Neural cell (in vitro differentiated cells): ENCODE data around the gene CLDN4. TPM values are rescaled to one million over a fixed set of nuclear protein-coding genes. Genes with fewer than 3 reads are reported as not detected.

Experiments
- H2AFZ ChIP-seq: fragments of 200-600, 300-800 bp; sonication (generic), shearing (Covaris generic); 2 replicates; pipeline ENCODE4 v1.6.0; 2014; ENCODE audit warnings: low read depth, mild to moderate bottlenecking, antibody characterized with exemption, low read length, moderate library complexity
- H3F3A ChIP-seq: fragments of 200-600 bp; shearing (Covaris generic); 2 replicates; pipeline ENCODE4 v1.6.1; 2016; ENCODE audit warnings: mild to moderate bottlenecking, moderate library complexity, mixed read lengths, antibody characterized with exemption, low read length; ENCODE audit not compliant: insufficient read depth, poor library complexity, severe bottlenecking
- H3K27ac ChIP-seq: fragments of 200-600, 300-800 bp; sonication (generic), shearing (Covaris generic); 2 replicates; pipeline ENCODE4 v1.5.1; 2014; ENCODE audit warnings: mild to moderate bottlenecking, low read length, moderate library complexity
- H3K27me3 ChIP-seq: fragments of 300-800, 200-600 bp; sonication (generic), shearing (Covaris generic); 2 replicates; pipeline ENCODE4 v1.6.0; 2014; ENCODE audit warnings: mild to moderate bottlenecking, low read depth, low read length, moderate library complexity; ENCODE audit not compliant: insufficient read depth
- H3K36me3 ChIP-seq: fragments of 300-800, 200-600 bp; sonication (generic), shearing (Covaris generic); 2 replicates; pipeline ENCODE4 v1.5.1; 2014; ENCODE audit warnings: mild to moderate bottlenecking, antibody characterized with exemption, low read length, moderate library complexity; ENCODE audit not compliant: insufficient read depth
- H3K4me2 ChIP-seq: fragments of 300-800, 200-600 bp; sonication (generic), shearing (Covaris generic); 2 replicates; pipeline ENCODE4 v1.6.0; 2014; ENCODE audit warnings: mild to moderate bottlenecking, low read length
- H3K4me3 ChIP-seq: fragments of 300-800, 200-600 bp; sonication (generic), shearing (Covaris generic); 2 replicates; pipeline ENCODE4 v1.5.1; 2014; ENCODE audit warnings: mild to moderate bottlenecking, low read length, moderate library complexity
- H3K79me2 ChIP-seq: fragments of 200-600 bp; shearing (Covaris generic); replicated peaks from 2 replicates; pipeline ENCODE4 v1.6.0; 2014; ENCODE audit warnings: mild to moderate bottlenecking, low read length, moderate library complexity; ENCODE audit not compliant: insufficient read depth
- H3K9ac ChIP-seq: fragments of 300-800, 200-600 bp; sonication (generic), shearing (Covaris generic); 2 replicates; pipeline ENCODE4 v1.6.1; 2016; ENCODE audit warnings: mild to moderate bottlenecking, low read length, mixed read lengths
- H3K9me2 ChIP-seq: fragments of 200-600 bp; shearing (Covaris generic); 2 replicates; pipeline ENCODE4 v1.6.1; 2016; ENCODE audit warnings: mild to moderate bottlenecking, low read length, mixed read lengths; ENCODE audit not compliant: insufficient read depth
- H3K9me3 ChIP-seq: fragments of 200-600, 300-800 bp; sonication (generic), shearing (Covaris generic); 2 replicates; pipeline ENCODE4 v1.6.1; 2016; ENCODE audit warnings: mild to moderate bottlenecking, mixed run types, low read length, moderate library complexity, mixed read lengths
- H4K20me1 ChIP-seq: fragments of 200-600 bp; shearing (Covaris generic); 2 replicates; pipeline ENCODE4 v1.6.1; 2016; ENCODE audit warnings: mild to moderate bottlenecking, mixed run types; ENCODE audit not compliant: insufficient read depth
- EP300 ChIP-seq: fragments of 450-650 bp; conservative IDR thresholded peaks from 2 replicates; pipeline ENCODE4 v1.6.1; 2014; ENCODE audit warnings: antibody characterized with exemption, mild to moderate bottlenecking, moderate library complexity; ENCODE audit not compliant: poor library complexity, severe bottlenecking
- EZH2 ChIP-seq: fragments of 200-600, 300-800 bp; shearing (Covaris generic), sonication (generic); IDR thresholded peaks from 2 replicates; pipeline ENCODE4 v1.6.1; 2014; ENCODE audit warnings: antibody characterized with exemption, low read length, borderline replicate concordance, mild to moderate bottlenecking; ENCODE audit not compliant: insufficient read depth, poor library complexity, severe bottlenecking
- MXI1 ChIP-seq: fragments of 450-650 bp; conservative IDR thresholded peaks from 2 replicates; pipeline ENCODE4 v1.6.1; 2014; ENCODE audit warnings: antibody characterized with exemption, mild to moderate bottlenecking; ENCODE audit not compliant: poor library complexity, severe bottlenecking
- POLR2AphosphoS5 ChIP-seq: IDR thresholded peaks from 2 replicates; pipeline ENCODE4 v1.6.1; 2012
- RAD21 ChIP-seq: fragments of 450-650 bp; conservative IDR thresholded peaks from 2 replicates; pipeline ENCODE4 v1.6.1; 2014; ENCODE audit warnings: antibody characterized with exemption, mild to moderate bottlenecking, moderate library complexity
- SMC3 ChIP-seq: fragments of 450-650 bp; conservative IDR thresholded peaks from 2 replicates; pipeline ENCODE4 v1.6.1; 2014; ENCODE audit warnings: antibody characterized with exemption, mild to moderate bottlenecking, moderate library complexity; ENCODE audit not compliant: poor library complexity
- TAF1 ChIP-seq: IDR thresholded peaks from 2 replicates; pipeline ENCODE4 v1.6.1; 2012; ENCODE audit warnings: low read depth
- polyA plus RNA-seq: library from polyadenylated mRNA; depleted of rRNA; stranded (reverse); fragments of >200 nt; gene quantifications from 2 replicates; pipeline ENCODE4 v1.2.3, GENCODE V29; 2014
- TF ChIP-seq, protein P1 (sequence below): IDR thresholded peaks from 2 replicates; pipeline ENCODE4 v1.6.1; 2012; ENCODE audit warnings: borderline replicate concordance
- TF ChIP-seq, protein P2 (sequence below): fragments of 450-650 bp; IDR thresholded peaks from 2 replicates; pipeline ENCODE4 v1.5.1; 2014; ENCODE audit warnings: antibody characterized with exemption, mild to moderate bottlenecking, moderate library complexity; ENCODE audit not compliant: poor library complexity, severe bottlenecking

The CLDN4 gene
- polyA plus RNA-seq, 1 donor from 2014 or later = 0.09 TPM

DNA sequence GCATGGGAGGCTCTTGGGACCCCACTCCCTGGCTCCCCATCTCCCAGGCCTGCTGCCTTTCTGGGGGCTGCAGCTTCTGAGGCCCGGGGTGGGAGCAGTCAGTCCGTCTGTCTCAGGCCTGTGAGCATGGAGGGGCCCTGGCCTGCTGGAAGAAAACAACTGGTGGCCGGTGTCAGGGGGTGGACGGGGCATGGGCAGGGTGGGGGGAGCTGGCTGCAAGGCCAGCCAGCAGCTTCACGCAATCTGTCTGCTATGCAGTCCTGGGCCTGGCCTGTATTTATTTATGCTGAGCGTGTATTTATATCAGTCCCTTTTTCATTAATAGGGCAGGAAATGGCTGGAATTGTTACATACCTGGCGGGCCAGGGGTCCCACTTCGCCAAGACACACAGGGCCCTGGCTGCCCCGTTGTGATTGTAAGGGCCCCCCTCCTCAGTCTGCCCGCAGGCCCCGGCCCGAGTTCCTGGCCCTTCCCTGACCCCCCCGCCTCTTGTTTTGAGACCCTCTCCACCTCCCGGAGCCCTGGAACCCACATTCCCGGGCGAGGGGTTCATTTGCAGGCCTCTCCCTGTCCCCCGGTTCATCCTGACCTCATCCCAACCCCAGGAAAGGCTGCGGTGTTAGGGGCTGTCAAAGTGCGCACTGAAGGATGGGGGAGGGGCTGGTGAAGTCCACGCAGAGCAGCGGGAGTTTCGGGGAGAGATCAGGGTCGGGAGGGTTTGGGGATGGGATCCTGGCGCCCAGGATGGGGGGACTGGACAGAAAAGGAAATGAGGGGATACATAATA, 38.4 kb downstream of the CLDN4 start:
- H2AFZ ChIP-seq = no peak overlapping the region
- H3K27ac ChIP-seq = no peak overlapping the region

DNA sequence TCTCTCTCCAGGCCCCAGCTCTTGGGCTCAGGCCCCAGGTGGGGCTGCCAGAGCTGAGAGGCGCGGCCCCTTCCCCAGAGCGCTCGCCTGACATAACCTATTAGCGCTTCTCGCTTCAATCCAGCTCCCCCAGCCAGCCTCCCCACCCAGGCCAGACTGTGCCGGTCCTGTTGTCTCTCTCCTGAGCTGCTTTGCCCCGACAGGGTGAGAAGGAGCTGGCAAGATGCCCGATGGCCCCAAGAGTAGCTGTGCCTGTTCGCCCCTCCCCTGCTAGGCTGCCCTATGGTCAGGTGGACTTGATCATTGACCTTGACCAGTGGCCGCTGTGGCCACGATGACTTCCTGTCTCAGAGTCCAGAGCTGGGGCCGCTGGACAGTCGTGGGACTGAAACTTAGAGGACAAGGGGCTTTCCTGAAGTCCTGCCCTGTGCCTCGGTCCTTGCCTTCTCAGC, 39.3 kb downstream of the CLDN4 start:
- no peaks in the 10 kb centered on the region for H3K36me3 ChIP-seq
- H3K79me2 ChIP-seq = no peaks in the 10 kb centered on the region
- no peak overlapping the region for H3K4me2 ChIP-seq
- H3K9me3 ChIP-seq = no peaks in the 10 kb centered on the region
- no peak overlapping the region for H3K4me3 ChIP-seq
- H3K9ac ChIP-seq = no peak overlapping the region
- H2AFZ ChIP-seq = no peak overlapping the region
- no peaks in the 10 kb centered on the region for H3K9me2 ChIP-seq
- H3K27ac ChIP-seq = no peak overlapping the region
- H3K27me3 ChIP-seq = no peaks in the 10 kb centered on the region
- TF ChIP-seq EP300 = no peak
- no peaks in the 10 kb centered on the region for H4K20me1 ChIP-seq
- no peaks in the 10 kb centered on the region for H3F3A ChIP-seq

More for the DNA sequence above, 38.4 kb downstream of the CLDN4 start:
- H3K36me3 ChIP-seq = no peaks in the 10 kb centered on the region
- no peak overlapping the region for H3K4me3 ChIP-seq
- no peaks in the 10 kb centered on the region for H3K9me3 ChIP-seq
- no peak overlapping the region for H3K4me2 ChIP-seq
- no peaks in the 10 kb centered on the region for H3K9me2 ChIP-seq
- no peaks in the 10 kb centered on the region for H3F3A ChIP-seq
- no peaks in the 10 kb centered on the region for H3K79me2 ChIP-seq
- H3K9ac ChIP-seq = no peak overlapping the region
- no peaks in the 10 kb centered on the region for H3K27me3 ChIP-seq
- no peak for TF ChIP-seq POLR2AphosphoS5
- TF ChIP-seq, protein P1, sequence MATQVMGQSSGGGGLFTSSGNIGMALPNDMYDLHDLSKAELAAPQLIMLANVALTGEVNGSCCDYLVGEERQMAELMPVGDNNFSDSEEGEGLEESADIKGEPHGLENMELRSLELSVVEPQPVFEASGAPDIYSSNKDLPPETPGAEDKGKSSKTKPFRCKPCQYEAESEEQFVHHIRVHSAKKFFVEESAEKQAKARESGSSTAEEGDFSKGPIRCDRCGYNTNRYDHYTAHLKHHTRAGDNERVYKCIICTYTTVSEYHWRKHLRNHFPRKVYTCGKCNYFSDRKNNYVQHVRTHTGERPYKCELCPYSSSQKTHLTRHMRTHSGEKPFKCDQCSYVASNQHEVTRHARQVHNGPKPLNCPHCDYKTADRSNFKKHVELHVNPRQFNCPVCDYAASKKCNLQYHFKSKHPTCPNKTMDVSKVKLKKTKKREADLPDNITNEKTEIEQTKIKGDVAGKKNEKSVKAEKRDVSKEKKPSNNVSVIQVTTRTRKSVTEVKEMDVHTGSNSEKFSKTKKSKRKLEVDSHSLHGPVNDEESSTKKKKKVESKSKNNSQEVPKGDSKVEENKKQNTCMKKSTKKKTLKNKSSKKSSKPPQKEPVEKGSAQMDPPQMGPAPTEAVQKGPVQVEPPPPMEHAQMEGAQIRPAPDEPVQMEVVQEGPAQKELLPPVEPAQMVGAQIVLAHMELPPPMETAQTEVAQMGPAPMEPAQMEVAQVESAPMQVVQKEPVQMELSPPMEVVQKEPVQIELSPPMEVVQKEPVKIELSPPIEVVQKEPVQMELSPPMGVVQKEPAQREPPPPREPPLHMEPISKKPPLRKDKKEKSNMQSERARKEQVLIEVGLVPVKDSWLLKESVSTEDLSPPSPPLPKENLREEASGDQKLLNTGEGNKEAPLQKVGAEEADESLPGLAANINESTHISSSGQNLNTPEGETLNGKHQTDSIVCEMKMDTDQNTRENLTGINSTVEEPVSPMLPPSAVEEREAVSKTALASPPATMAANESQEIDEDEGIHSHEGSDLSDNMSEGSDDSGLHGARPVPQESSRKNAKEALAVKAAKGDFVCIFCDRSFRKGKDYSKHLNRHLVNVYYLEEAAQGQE = no peak
- TF ChIP-seq MXI1 = no peak
- no peak for TF ChIP-seq EZH2
- no peak for TF ChIP-seq EP300
- no peak for TF ChIP-seq SMC3
- TF ChIP-seq, protein P2, sequence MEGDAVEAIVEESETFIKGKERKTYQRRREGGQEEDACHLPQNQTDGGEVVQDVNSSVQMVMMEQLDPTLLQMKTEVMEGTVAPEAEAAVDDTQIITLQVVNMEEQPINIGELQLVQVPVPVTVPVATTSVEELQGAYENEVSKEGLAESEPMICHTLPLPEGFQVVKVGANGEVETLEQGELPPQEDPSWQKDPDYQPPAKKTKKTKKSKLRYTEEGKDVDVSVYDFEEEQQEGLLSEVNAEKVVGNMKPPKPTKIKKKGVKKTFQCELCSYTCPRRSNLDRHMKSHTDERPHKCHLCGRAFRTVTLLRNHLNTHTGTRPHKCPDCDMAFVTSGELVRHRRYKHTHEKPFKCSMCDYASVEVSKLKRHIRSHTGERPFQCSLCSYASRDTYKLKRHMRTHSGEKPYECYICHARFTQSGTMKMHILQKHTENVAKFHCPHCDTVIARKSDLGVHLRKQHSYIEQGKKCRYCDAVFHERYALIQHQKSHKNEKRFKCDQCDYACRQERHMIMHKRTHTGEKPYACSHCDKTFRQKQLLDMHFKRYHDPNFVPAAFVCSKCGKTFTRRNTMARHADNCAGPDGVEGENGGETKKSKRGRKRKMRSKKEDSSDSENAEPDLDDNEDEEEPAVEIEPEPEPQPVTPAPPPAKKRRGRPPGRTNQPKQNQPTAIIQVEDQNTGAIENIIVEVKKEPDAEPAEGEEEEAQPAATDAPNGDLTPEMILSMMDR = no peak
- no peak for TF ChIP-seq TAF1
- no peak for TF ChIP-seq RAD21
- no peaks in the 10 kb centered on the region for H4K20me1 ChIP-seq
